K562 (cell line): ENCODE data around the gene ADIPOR2. TPM values are rescaled to one million over a fixed set of nuclear protein-coding genes. Genes with fewer than 3 reads are reported as not detected.
"Not testable (repeated sequence)": the region's sequence is repeated elsewhere in the genome, so short reads cannot be mapped to it uniquely, and the experiment has no call there.

ENCODE experiments used
- ATAC-seq: fragments of 200-7000 bp; cut with Tn5 transposase; 3 replicates; pipeline ENCODE4 v1.9.1; 2020; ENCODE audit warnings: moderate library complexity
- BruUV-seq: library from RNA; stranded (reverse); fragments of 400-500 nt; replicated peaks from 2 replicates; lab custom pipeline; 2021; lab: Mats Ljungman, UMichigan
- CTCF ChIA-PET: fragments of 300-600 bp; formaldehyde crosslinking; extraction: SDS; loops from one replicate; lab custom pipeline; 2021; ENCODE audit warnings: low intra/inter-chr PET ratio; lab: Yijun Ruan, JAX
- POLR2A ChIA-PET: fragments of 300-600, 350-650 bp; sonication (Branson Sonifier 250); formaldehyde crosslinking; extraction: SDS; loops from one replicate; lab custom pipeline; 2021; ENCODE audit warnings: antibody characterized with exemption, inconsistent platforms; lab: Yijun Ruan, JAX
- DNase-seq, 4 experiments: peaks; one replicate each; pipeline versions ENCODE4 v3.0.0 to v3.0.0-alpha.2; 2011 to 2018; ENCODE audit warnings: low spot score in 3 of 4, mixed read lengths in 3 of 4; ENCODE audit errors: extremely low read depth in 1 of 4
- FAIRE-seq: peaks from 2 replicates; lab custom pipeline; 2011; peaks lifted over from hg19 to GRCh38; lab: Jason Lieb, UNC
- H2AFZ ChIP-seq: 2 replicates; pipeline ENCODE4 v1.6.0; 2011; ENCODE audit warnings: low read depth, low read length, control low read depth, inconsistent platforms
- H3K27ac ChIP-seq: fragments of 200-600 bp; 3 replicates; pipeline ENCODE4 v1.8.0; 2011; ENCODE audit warnings: low read depth, mild to moderate bottlenecking, control low read depth, inconsistent platforms, low read length, moderate library complexity, mixed read lengths; ENCODE audit errors: extremely low read depth
- H3K27me3 ChIP-seq, 2 experiments: fragments of 300-600 bp in 1 of 2; 2 replicates in 1 of 2; 3 replicates in 1 of 2; pipeline versions ENCODE4 v1.6.0 to v1.8.0; 2011; ENCODE audit warnings: inconsistent platforms in 2 of 2, low read length in 2 of 2, mild to moderate bottlenecking in 1 of 2, mixed read lengths in 1 of 2, moderate library complexity in 1 of 2; ENCODE audit not compliant: control insufficient read depth in 2 of 2, insufficient read depth in 2 of 2
- H3K36me3 ChIP-seq: fragments of 300-600 bp; 3 replicates; pipeline ENCODE4 v1.8.0; 2011; ENCODE audit warnings: mild to moderate bottlenecking, low read length, inconsistent platforms; ENCODE audit not compliant: control insufficient read depth, insufficient read depth
- H3K4me1 ChIP-seq, 2 experiments: fragments of 200-600 bp in 1 of 2; replicated peaks in 1 of 2; 2 replicates in 1 of 2; 3 replicates in 1 of 2; pipeline versions ENCODE4 v1.5.1 to v1.8.0; 2011; ENCODE audit warnings: inconsistent platforms in 2 of 2, low read length in 2 of 2, mild to moderate bottlenecking in 1 of 2, mixed read lengths in 1 of 2, moderate library complexity in 1 of 2; ENCODE audit not compliant: control insufficient read depth in 2 of 2, insufficient read depth in 2 of 2
- H3K4me2 ChIP-seq: 2 replicates; pipeline ENCODE4 v1.6.1; 2011; ENCODE audit warnings: low read length, control low read depth, inconsistent platforms, mixed read lengths; ENCODE audit not compliant: insufficient read depth
- H3K4me3 ChIP-seq: fragments of 200-600 bp; sonication (generic), shearing (Covaris generic); 2 replicates; pipeline ENCODE4 v1.5.1; 2016; ENCODE audit warnings: control low read depth, inconsistent platforms
- H3K79me2 ChIP-seq: fragments of 200-600 bp; 3 replicates; pipeline ENCODE4 v1.8.0; 2011; ENCODE audit warnings: low read length, inconsistent platforms; ENCODE audit not compliant: control insufficient read depth, insufficient read depth
- H3K9ac ChIP-seq, 2 experiments: 2 replicates each; pipeline versions ENCODE4 v1.6.0 to v1.6.1; 2011; ENCODE audit warnings: low read depth in 2 of 2, low read length in 2 of 2, control low read depth in 1 of 2, inconsistent platforms in 1 of 2, mild to moderate bottlenecking in 1 of 2, mixed read lengths in 1 of 2; ENCODE audit not compliant: insufficient read depth in 1 of 2
- H3K9me1 ChIP-seq: one replicate; pipeline ENCODE4 v1.6.0; 2011; ENCODE audit warnings: inconsistent platforms, mild to moderate bottlenecking, low read length, moderate library complexity; ENCODE audit not compliant: control insufficient read depth, insufficient read depth
- H3K9me3 ChIP-seq: replicated peaks from 2 replicates; pipeline ENCODE4 v1.5.1; 2011; ENCODE audit warnings: low read depth, low read length, inconsistent platforms; ENCODE audit not compliant: control insufficient read depth, insufficient read depth
- H4K20me1 ChIP-seq: replicated peaks from 2 replicates; pipeline ENCODE4 v1.6.1; 2011; ENCODE audit warnings: low read length, inconsistent platforms, mixed read lengths; ENCODE audit not compliant: control insufficient read depth, insufficient read depth
- ARID2 ChIP-seq: fragments of 450-650 bp; IDR thresholded peaks from 2 replicates; pipeline ENCODE4 v1.6.1; 2017; ENCODE audit warnings: antibody characterized with exemption, mild to moderate bottlenecking
- BRCA1 ChIP-seq, 2 experiments: fragments of 450-650 bp in 1 of 2; sonication (generic) in 1 of 2; formaldehyde crosslinking in 1 of 2; IDR thresholded peaks; 2 replicates each; pipeline versions ENCODE4 v1.5.0 to v1.6.1; 2017 to 2020; ENCODE audit warnings: mild to moderate bottlenecking in 1 of 2, missing genetic modification reagents in 1 of 2
- ILK ChIP-seq: fragments of 450-650 bp; IDR thresholded peaks from 2 replicates; pipeline ENCODE4 v1.6.1; 2016; ENCODE audit warnings: missing genetic modification characterization, low read depth, mild to moderate bottlenecking, missing compliant biosample characterization, moderate library complexity, borderline replicate concordance
- KDM1A ChIP-seq, 2 experiments: fragments of 450-650 bp; IDR thresholded peaks; 2 replicates each; pipeline ENCODE4 v1.6.1; 2016; ENCODE audit warnings: mild to moderate bottlenecking in 2 of 2
- RBM15 ChIP-seq: fragments of 200-400 bp; formaldehyde crosslinking; IDR thresholded peaks from 2 replicates; pipeline ENCODE4 v1.6.1; 2018; ENCODE audit warnings: mild to moderate bottlenecking, low read length, moderate library complexity; ENCODE audit not compliant: insufficient read depth
- SP2 ChIP-seq: IDR thresholded peaks from 2 replicates; pipeline ENCODE4 v1.6.1; 2011; ENCODE audit warnings: mild to moderate bottlenecking, low read depth, low read length, moderate library complexity; ENCODE audit not compliant: poor library complexity, severe bottlenecking; ENCODE audit errors: extremely low read depth
- XRCC4 ChIP-seq: IDR thresholded peaks from one replicate; pipeline ENCODE4 v1.6.1; 2011; ENCODE audit not compliant: insufficient read depth, insufficient read length; ENCODE audit errors: extremely low read depth
- ZNF551 ChIP-seq: fragments of 250-450 bp; sonication (Bioruptor Pico); IDR thresholded peaks from 2 replicates; pipeline ENCODE4 v1.5.0; 2021; ENCODE audit warnings: mild to moderate bottlenecking, moderate library complexity
- ZSCAN29 ChIP-seq: fragments of 450-650 bp; IDR thresholded peaks from 2 replicates; pipeline ENCODE4 v1.6.1; 2017
- WGBS: fragments of 100-300 bp; shearing (Covaris generic); methylation state at CpG from one replicate; pipeline ENCODE4 v1.1.6; 2016; ENCODE audit warnings: low coverage, mixed read lengths; ENCODE audit not compliant: insufficient coverage; ENCODE audit errors: missing lambda C conversion rate; 5-methylcytosine and 5-hydroxymethylcytosine counted together
- in situ Hi-C: fragments of 300-500 bp; cut with MboI; formaldehyde crosslinking; loops from 4 replicates; pipeline ENCODE4 v1.15.0; 2018; ENCODE audit warnings: inconsistent platforms, mixed read lengths
- intact Hi-C: fragments of 100-400 bp; cut with micrococcal nuclease; formaldehyde crosslinking; loops from 2 replicates; pipeline ENCODE4 v1.14.2; 2022
- polyA plus RNA-seq, 8 experiments: library from polyadenylated mRNA; depleted of rRNA in 4 of 8; stranded (reverse) in 5 of 8; unstranded in 3 of 8; fragments of >200 nt; fragmentation: Nextera tagmentation in 2 of 8; fragmentation: Illumina TruSeq in 1 of 8; extraction: Ambion mirVana in 2 of 8; extraction: Trizol in 1 of 8; gene quantifications; 2 replicates each; pipeline versions ENCODE4 v1.2.1 to v1.2.3, GENCODE V29; 2011 to 2014; ENCODE audit warnings: inconsistent platforms in 1 of 8, missing spikeins in 1 of 8
- total RNA-seq, 7 experiments: library from RNA; depleted of rRNA in 6 of 7; stranded (reverse); fragments of >200 nt in 6 of 7; fragmentation: Illumina TruSeq in 2 of 7; extraction: Trizol in 2 of 7; gene quantifications; 2 replicates each; pipeline versions ENCODE4 v1.2.1 to v1.2.3, GENCODE V29; 2011 to 2021; ENCODE audit warnings: low replicate concordance in 1 of 7
- TF ChIP-seq, protein P1 (sequence below): sonication (generic); formaldehyde crosslinking; IDR thresholded peaks from 2 replicates; pipeline ENCODE4 v1.9.0; 2022; ENCODE audit warnings: mild to moderate bottlenecking, missing genetic modification reagents

ADIPOR2 gene
- total and polyA plus RNA-seq, 9 of the 15 experiments (the other 6 are each of a cell fraction or from before 2014, with no cell fraction given), result 10.9 to 63.5 (median 46.0) TPM

DNA sequence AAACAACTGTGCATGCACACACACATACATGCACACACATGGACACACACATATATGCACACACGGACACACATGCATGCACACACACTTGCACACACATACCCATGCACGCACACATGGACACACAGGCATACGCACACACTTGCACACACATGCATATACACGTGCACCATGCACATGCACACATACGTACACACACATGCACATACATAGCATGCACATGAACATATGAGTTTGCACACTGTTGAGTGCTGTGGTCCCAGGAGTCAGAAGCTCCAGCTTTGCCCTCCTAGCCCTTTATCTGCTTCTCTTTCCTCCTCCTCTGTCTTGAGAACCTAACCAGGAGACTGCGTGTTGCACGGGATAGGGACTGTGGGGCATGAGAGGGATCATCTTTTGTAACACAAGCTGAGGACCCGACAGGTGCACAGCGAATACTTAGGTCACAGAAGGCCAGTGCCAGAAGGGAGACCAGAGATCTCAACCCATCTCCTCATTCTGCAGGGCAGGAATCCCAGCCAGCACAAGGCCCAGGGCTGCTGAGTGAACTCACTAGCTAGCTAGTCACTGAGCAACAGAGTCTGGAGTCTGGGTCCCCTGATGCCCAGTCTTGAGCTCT lies 126.0 kb downstream of the ADIPOR2 start:
- Histone ChIP-seq H3K9me1 (no peaks in the 10 kb centered on the region), H3K27me3 (peaks cover 33 to 68% of the 10 kb centered on the region in 2 experiments; a peak in 4 of 5 replicates), H3K4me3 (no peak overlapping the region), H4K20me1 (no peaks in the 10 kb centered on the region; the same call in 1 of the 2 replicates), H3K4me1 (peaks cover 6 to 16% of the 10 kb centered on the region in 2 experiments; a peak in 4 of 5 replicates), H3K36me3 (no peaks in the 10 kb centered on the region), H2AFZ (no peak overlapping the region), H3K9ac (no peak overlapping the region), H3K4me2 (no peak overlapping the region), H3K79me2 (no peaks in the 10 kb centered on the region), H3K27ac (no peak overlapping the region; the same call in 2 of the 3 replicates), H3K9me3 (no peaks in the 10 kb centered on the region)
- DNase-seq (no peak), FAIRE-seq (peak; percentile 26), ATAC-seq (no peak)
- CTCF ChIA-PET, result no interaction called here
- in situ Hi-C loops, result no loop called here
- intact Hi-C loops, result loop anchor here (10.0 kb wide), 1 partner anchor 98 kb away; the partner anchor contains the start of gene CACNA2D4
- TF ChIP-seq ARID2 (no peak), BRCA1 (IDR thresholded peaks at IDR 0.05) (no peak), BRCA1 (CRISPR knock-in tag; IDR thresholded peaks at IDR 0.05) (no peak), ZSCAN29 (no peak), RBM15 (no peak), ZNF551 (CRISPR knock-in tag) (no peak), XRCC4 (no peak), SP2 (no peak), ILK (tag) (no peak), KDM1A (IDR thresholded peaks at IDR 0.05) (peak in 1 of 2 experiments; percentile 90; a peak in 2 of 4 replicates)
- TF ChIP-seq, protein P1, sequence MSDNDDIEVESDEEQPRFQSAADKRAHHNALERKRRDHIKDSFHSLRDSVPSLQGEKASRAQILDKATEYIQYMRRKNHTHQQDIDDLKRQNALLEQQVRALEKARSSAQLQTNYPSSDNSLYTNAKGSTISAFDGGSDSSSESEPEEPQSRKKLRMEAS (CRISPR knock-in tag), result 0 out of 2 replicates have a peak, but pooled peaks have one; percentile 21
- WGBS, result 43% methylated on average over 9 of the region's 9 CpGs
- POLR2A ChIA-PET, result no interaction called here
- BruUV-seq, result no TSS peak

DNA sequence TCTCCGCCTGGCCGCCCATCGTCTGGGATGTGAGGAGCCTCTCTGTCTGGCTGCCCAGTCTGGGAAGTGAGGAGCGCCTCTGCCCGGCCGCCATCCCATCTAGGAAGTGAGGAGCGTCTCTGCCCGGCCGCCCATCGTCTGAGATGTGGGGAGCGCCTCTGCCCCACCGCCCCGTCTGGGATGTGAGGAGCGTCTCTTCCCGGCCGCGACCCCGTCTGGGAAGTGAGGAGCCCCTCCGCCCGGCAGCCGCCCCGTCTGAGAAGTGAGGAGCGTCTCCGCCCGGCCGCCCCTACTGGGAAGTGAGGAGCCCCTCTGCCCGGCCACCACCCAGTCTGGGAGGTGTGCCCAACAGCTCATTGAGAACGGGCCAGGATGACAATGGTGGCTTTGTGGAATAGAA lies 127.1 kb downstream of the ADIPOR2 start:
- H3K9ac ChIP-seq, H3K9me3 ChIP-seq, H3K79me2 ChIP-seq, H3K4me2 ChIP-seq, H2AFZ ChIP-seq, FAIRE-seq, CTCF ChIA-PET, in situ Hi-C loops, H3K36me3 ChIP-seq, BruUV-seq, H3K9me1 ChIP-seq, H3K27ac ChIP-seq, H3K4me1 ChIP-seq, H3K4me3 ChIP-seq, DNase-seq, ATAC-seq, H4K20me1 ChIP-seq, POLR2A ChIA-PET: not testable (repeated sequence)
- WGBS, result 50% methylated on average over 2 of the region's 28 CpGs
- H3K27me3 ChIP-seq, result peaks cover 33 to 79% of the 10 kb centered on the region in 2 experiments; a peak in 4 of 5 replicates
- intact Hi-C loops, result loop anchor here (10.0 kb wide), 1 partner anchor 97 kb away; the partner anchor contains the start of gene CACNA2D4
